HG02623 (cell line): ENCODE results near the gene ANTXRL.
"Not testable (repeated sequence)": the region's sequence is repeated elsewhere in the genome, so short reads cannot be mapped to it uniquely, and the experiment has no call there.

Source experiments
- ATAC-seq: cut with Tn5 transposase; IDR thresholded peaks from one replicate; pipeline ENCODE4 v1.9.1; 2021; ENCODE audit warnings: moderate library complexity; ENCODE audit not compliant: unreplicated experiment

Gene ANTXRL

DNA sequence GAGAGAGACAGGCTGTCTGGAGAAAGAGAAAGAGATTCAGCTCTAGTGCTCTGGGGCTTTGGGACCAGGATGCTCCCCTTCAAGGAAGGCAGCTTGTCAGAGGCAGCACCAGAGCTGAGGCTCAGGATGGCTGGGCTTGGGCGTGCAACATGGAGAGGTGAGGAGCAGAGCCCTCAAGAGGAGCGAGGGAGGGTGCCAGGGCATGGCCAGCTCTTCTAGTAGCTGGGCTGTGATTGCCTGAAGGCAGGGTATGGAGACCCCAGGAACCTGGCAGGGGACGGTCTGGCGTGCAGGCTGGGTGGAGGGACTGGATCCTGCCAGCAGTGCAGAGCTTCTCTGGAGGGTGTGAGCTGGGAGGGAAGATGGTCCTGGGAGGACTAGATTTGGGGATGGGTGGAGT lies 40.2 kb downstream of the ANTXRL start:
- ATAC-seq = no peak

DNA sequence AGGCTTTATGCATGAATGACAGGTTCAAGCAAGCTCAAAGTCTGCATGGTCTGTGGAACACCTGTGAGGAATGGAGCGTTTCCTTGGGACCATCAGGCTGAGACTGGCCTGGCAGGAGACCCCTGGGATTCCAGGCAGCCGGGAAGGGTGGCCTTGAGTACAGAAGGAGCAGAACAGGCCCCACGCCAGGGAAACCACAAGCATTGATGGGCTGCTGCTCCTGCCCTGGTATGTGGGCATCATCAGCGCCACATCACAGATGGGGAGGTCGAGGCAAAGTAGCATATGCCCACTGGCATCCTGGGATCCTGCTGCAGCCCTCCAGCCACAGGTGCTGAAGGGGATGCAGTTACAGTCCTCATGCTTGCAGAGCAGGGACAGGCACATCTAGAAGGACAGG lies 40.9 kb downstream of the ANTXRL start:
- no peak for ATAC-seq

DNA sequence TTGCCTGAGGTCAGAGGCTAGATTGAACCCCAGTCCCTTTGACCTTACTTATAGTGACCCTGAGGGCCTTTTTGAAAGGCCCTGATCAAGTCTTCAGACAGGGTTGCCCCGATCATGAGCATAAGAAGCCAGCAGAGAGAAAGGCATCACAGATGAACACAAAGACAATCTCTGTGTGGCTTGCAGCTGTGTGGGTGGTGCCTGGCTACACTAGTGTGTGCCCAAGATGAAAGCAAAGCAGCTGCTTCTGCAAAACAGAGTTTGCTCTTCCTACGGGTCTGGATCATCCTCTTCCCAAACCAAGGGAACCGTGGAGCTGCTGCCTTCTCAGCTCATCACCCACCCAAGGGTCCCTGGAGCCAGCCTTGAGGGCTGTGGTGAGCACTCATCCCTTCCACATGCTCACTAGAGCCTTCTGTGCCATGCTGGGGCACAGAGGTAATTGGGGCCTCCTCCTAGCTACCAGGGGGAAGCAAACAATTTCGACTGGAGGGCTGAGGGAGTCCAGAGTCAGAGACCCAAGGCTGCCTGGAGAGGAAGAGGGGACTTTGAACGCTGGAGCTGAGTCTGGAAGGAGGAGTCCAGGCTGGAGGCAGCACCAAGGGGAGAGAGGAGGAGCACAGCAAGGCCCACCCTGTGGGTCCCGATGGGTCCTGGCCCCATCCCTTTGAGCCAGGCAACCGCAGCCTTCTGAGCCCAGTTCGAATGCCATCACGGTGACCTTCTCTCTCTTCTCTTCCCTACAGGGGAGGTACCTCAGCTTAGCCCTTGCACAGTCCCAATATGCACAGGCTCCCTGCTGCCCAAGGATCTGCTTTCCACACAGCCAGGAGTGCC lies 42.3 kb downstream of the ANTXRL start:
- no peak for ATAC-seq

DNA sequence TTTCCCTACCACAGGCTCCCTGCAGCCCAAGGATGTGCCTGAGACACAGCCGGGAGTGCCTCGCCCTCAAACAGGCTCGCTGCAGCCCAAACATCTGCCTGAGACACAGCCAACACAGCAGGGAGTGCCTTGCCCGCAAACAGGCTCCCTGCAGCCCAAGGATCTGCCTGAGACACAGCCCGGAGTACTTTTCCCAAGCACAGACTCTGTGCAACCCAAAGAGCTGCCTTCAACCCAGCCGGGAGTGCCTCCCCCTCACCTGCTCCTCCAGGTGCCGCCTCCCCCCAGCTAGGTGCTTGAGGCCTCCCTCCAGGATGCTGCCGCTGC lies 42.9 kb downstream of the ANTXRL start:
- no peak for ATAC-seq

DNA sequence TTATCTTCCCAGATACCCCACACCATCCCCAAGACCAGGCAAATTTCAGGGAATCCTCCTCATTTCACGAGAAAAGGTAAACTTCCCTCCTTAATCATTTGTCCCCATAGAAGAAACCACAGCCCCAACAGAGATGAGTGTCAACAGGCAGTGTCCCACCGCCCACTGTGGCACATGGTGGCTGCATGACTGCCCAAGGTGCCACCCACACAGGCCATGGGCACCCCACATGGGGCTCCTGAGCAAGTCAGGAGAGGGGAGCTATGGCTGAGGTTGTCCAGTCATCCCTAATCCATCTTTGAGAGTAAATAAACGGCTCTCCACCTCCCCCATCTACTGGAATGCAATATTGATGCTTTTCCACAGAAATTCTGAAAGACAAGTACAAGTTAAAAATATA lies 44.1 kb downstream of the ANTXRL start:
- no peak for ATAC-seq

DNA sequence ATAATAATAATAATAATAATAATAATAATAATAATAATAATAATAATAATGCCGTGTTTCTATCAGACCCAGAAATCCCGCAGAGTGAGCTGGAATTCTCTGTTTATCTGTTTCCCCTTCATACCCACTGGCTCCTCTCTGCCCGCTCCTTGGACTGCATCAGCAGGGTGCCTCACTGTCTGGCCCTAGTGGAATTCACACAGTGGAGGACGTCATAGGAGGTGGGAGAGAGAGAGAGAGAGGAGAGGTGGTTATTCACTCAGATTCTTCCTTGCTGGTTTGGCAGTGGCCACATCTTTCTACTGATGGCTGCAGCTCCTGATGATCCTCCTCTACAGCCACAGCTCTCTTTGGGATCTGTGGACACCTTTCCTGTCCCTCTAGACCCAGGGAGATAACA lies 78.7 kb downstream of the ANTXRL start:
- not testable (repeated sequence) for ATAC-seq

DNA sequence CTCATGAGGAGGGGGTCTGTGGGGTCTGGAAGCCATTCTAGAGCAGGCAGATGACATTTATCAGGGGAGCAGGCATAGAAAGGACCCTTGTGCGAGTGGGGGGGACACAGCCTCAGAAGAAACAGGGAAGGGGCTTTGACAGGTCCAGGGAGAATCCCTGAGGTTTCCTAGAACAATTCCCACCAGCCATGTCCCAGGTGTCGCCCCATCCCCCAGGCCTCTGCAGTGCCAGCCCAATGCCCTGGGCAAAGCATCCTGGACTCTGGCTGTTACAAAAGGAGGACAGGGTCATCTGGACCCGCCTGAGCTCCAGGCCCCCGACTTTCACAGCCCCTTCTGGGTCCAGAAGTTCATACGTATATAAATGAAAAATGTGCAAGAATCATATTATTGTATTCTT lies 80.4 kb downstream of the ANTXRL start:
- not testable (repeated sequence) for ATAC-seq

DNA sequence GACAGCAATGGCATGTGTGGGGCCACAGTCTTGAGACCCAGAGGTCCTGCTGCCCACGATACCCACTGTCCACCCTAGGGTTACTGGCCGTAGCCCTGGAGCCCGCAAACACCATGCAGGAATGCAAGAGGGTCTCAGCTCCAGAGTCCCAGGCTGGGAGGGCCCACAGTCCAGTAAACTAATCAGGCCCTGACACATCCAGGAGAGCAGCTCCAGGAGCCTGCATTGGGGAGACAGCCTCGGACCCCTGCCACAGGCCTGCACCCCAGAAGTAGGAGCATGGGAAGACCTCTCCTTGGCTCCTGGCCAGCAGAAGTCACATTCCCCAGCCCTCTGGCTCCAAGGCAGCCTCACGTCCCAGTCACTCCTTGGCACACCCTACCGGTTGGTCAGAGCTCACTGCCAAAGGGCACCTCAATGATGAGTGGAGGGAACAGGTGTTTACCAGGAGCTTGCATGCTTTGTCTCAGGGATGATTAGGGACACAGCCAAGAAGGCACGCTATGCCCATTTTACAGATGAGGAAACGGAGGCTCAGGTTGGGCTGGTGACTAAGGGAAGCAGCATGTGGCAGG lies 81.0 kb downstream of the ANTXRL start:
- ATAC-seq = not testable (repeated sequence)

DNA sequence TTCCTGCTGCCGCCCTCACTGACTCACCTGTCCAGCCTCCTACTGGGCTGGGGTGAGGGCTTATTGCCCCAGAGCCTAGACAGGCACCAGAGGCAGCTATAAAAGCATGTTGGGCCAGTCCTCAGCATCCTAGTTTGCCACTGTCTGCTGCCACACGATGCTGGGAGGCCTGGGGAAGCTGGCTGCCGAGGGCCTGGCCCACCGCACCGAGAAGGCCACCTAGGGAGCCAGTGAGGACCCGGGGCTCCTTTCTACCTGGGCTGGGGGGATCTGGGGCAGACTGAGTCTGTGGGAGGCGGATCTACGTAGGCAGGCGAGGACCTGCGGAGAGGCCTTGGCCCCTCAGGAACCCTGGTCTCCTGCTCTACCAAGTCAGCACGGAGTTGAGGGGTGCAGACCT lies 82.2 kb downstream of the ANTXRL start:
- ATAC-seq = not testable (repeated sequence)

DNA sequence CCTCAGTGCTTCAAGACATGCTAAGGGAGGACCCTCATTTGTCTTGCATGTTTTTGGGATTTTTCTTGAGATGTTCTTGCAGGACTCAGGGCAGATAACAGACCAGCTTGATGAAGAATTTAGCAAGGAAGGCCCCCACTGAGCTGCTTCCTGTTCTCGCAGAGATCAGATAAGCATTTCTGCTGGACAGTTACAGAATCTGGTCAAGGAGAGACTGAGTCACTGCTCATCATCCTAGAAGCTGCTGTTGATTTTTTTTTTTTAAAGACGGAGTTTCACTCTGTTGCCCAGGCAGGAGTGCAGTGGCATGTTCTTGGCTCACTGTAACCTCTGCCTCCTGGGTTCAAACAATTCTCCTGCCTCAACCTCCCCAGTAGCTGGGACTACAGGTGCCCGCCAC lies 87.6 kb downstream of the ANTXRL start:
- not testable (repeated sequence) for ATAC-seq

DNA sequence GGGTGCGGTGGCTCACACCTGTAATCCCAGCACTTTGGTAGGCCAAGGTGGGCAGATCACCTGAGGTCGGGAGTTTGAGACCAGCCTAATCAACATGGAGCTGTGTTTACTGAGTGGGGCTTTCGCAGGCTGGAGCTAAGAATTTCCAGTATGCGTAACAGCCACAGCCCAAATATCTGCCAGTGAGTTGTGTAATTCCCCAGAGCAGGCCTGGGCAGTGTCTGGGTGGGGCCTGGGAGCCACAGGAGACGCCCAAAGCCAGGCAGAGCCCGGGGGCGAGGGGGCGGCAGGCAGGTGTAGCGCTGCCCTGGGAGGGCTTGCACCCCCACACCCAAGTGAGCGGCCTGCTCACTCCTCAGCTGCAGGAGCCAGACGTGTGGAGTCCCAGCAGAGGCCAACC lies 88.6 kb downstream of the ANTXRL start, which contains the start of gene ANXA8L1:
Gene ANXA8L1, plus strand, starts transcription at position 371 of the 400 bp plus-strand sequence. CDS start 76 bp downstream, outside the sequence.
- ATAC-seq = not testable (repeated sequence)

DNA sequence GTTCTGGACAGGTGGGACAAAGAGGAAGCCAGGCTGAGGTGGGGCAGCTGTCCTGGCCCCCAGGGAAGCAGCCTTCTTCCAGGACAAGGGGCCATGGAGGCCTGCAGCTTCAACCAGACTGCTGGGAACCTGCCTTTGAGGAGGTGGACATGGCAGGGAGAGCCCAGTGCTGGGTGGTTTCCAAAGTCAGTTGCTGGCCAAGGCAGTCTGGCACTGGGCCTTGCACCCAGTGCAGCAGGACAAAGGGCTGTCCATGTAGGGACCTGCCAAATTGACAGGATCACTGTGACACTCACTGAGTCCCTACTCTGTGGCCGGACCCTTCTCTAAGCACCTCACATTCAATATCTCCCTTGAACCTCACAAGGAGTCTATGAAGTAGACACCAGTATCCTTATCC lies 90.2 kb downstream of the ANTXRL start:
- ATAC-seq = not testable (repeated sequence)

DNA sequence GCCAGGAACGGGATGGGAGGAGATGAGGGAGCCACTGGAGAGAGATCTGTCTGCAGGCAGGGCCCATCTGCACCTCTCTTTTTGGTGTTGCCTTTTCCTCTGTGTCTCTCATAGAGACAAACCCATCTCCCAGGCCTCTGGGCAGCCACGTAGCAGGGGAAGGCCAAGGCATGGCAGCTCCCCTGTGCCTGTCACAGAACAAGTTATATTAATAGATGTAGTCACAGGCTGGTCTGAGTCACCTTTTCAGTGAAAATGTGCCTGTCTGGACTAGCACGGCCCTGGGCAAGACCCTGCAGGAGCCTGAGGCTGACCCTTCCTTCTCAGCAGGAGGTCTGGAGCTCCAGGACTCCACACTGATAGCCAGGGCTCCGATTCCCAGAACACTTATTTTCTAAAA lies 90.9 kb downstream of the ANTXRL start:
- ATAC-seq = not testable (repeated sequence)

DNA sequence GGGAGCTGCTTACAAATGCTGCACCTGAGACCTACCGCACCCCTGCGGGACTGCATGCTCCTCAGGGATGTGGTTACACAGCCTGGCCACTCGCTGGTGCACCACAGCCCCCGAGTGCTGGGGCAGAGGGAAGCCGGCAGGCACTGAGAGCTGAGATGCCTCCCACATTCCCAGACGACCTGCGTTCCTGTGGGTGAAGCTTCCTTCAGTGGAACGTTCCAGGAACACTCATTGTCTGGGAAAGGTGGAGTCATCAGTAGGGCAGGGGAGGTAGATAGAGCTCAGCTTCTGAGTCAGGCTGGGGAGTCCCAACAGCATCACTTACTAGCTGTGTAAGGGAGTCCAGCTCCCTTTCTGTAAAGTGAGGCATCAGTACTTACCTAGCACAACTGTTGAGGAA lies 91.3 kb downstream of the ANTXRL start:
- not testable (repeated sequence) for ATAC-seq

DNA sequence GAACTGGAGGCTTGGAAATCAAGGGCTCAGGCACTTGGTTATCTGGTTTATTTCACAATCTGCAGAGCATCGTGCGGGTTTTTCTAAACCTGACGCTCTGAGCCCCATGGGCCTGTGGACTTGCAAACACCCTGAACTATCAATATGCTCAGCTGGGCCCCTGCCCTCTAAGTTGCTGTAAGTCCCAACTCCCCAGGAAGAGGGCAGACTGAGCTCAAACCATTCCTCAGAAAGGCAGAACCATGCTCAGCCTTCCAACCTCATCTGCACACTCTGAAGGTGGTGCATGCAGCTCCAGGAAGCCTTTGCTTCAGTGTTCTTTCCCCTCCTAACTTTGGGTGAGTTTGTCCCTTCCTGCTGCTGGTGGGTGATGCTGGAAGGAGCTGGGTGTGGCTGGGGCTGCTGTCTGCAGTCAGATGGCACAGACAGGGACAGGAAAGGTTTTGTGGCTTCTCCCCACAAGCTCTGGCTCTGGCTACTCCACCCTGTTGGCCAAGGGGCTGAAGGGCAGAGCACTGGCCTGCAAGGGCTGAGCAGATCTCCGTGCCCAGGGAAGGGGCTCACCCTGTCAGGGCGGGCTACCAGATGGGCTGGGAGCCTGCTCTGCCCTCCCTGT lies 92.5 kb downstream of the ANTXRL start:
- ATAC-seq = not testable (repeated sequence)
